GM23248 (cell line): ENCODE measurements around the gene VCAM1. TPM values are rescaled to one million over a fixed set of nuclear protein-coding genes. Genes with fewer than 3 reads are reported as not detected.

Experiments
- DNase-seq: peaks from one replicate; pipeline ENCODE4 v3.0.0-alpha.2; 2015
- H2AFZ ChIP-seq: fragments of 200-600 bp; sonication (generic); 2 replicates; pipeline ENCODE4 v1.6.1; 2016; ENCODE audit warnings: antibody characterized with exemption
- H3F3A ChIP-seq: fragments of 200-600 bp; sonication (generic); 2 replicates; pipeline ENCODE4 v1.6.1; 2016; ENCODE audit warnings: mild to moderate bottlenecking, antibody characterized with exemption, mixed run types; ENCODE audit not compliant: insufficient read depth
- H3K27ac ChIP-seq: fragments of 200-600 bp; sonication (generic); 2 replicates; pipeline ENCODE4 v1.5.1; 2016; ENCODE audit warnings: mild to moderate bottlenecking
- H3K27me3 ChIP-seq: fragments of 200-600 bp; sonication (generic); replicated peaks from 2 replicates; pipeline ENCODE4 v1.6.1; 2016; ENCODE audit warnings: mild to moderate bottlenecking; ENCODE audit not compliant: insufficient read depth
- H3K36me3 ChIP-seq: fragments of 200-600 bp; sonication (generic); 2 replicates; pipeline ENCODE4 v1.6.1; 2016; ENCODE audit warnings: low read depth, mild to moderate bottlenecking
- H3K4me1 ChIP-seq: fragments of 200-600 bp; sonication (generic); 2 replicates; pipeline ENCODE4 v1.6.1; 2016; ENCODE audit warnings: mild to moderate bottlenecking; ENCODE audit not compliant: insufficient read depth
- H3K4me2 ChIP-seq: fragments of 200-600 bp; sonication (generic); one replicate; pipeline ENCODE4 v1.6.1; 2016; ENCODE audit warnings: mild to moderate bottlenecking; ENCODE audit not compliant: unreplicated experiment
- H3K4me3 ChIP-seq: fragments of 200-600 bp; sonication (generic); 2 replicates; pipeline ENCODE4 v1.5.1; 2016; ENCODE audit warnings: mild to moderate bottlenecking
- H3K79me2 ChIP-seq: fragments of 200-600 bp; sonication (generic); 2 replicates; pipeline ENCODE4 v1.6.1; 2016; ENCODE audit warnings: mild to moderate bottlenecking; ENCODE audit not compliant: insufficient read depth
- H3K9ac ChIP-seq: fragments of 200-600 bp; sonication (generic); 2 replicates; pipeline ENCODE4 v1.6.1; 2016; ENCODE audit warnings: mild to moderate bottlenecking
- H3K9me2 ChIP-seq: fragments of 200-600 bp; sonication (generic); 2 replicates; pipeline ENCODE4 v1.6.1; 2016; ENCODE audit warnings: mixed run types, mild to moderate bottlenecking, moderate library complexity; ENCODE audit not compliant: insufficient read depth
- H3K9me3 ChIP-seq: fragments of 200-600 bp; sonication (generic); one replicate; pipeline ENCODE4 v1.6.1; 2017; ENCODE audit warnings: low read depth
- H4K20me1 ChIP-seq: fragments of 200-600 bp; sonication (generic); 2 replicates; pipeline ENCODE4 v1.6.0; 2016; ENCODE audit not compliant: insufficient read depth
- EZH2 ChIP-seq: fragments of 200-600 bp; sonication (generic); IDR thresholded peaks from 2 replicates; pipeline ENCODE4 v1.6.1; 2018; ENCODE audit warnings: antibody characterized with exemption, mild to moderate bottlenecking; ENCODE audit not compliant: insufficient read depth, poor library complexity, severe bottlenecking
- EZH2phosphoT487 ChIP-seq: fragments of 200-600 bp; sonication (generic); IDR thresholded peaks from 2 replicates; pipeline ENCODE4 v1.6.1; 2018; ENCODE audit warnings: antibody characterized with exemption, moderate library complexity, mild to moderate bottlenecking, low read depth; ENCODE audit not compliant: insufficient read depth
- WGBS, 2 experiments: methylation state at CpG; one replicate each; pipeline ENCODE4 v1.1.6; 2015 to 2017; ENCODE audit warnings: low lambda C conversion rate in 2 of 2, low coverage in 1 of 2; ENCODE audit errors: missing lambda C conversion rate in 2 of 2; 5-methylcytosine and 5-hydroxymethylcytosine counted together
- in situ Hi-C: fragments of 300-500 bp; cut with MboI; formaldehyde crosslinking; loops from 2 replicates; pipeline ENCODE4 v1.15.0; 2020
- polyA plus RNA-seq: library from polyadenylated mRNA; unstranded; fragments of >200 nt; fragmentation: Nextera tagmentation; extraction: Ambion mirVana; gene quantifications from 2 replicates; pipeline ENCODE4 v1.2.1, GENCODE V29; 2016
- total RNA-seq: library from RNA; depleted of rRNA; stranded (reverse); fragments of >200 nt; shearing (Covaris generic); gene quantifications from 2 replicates; pipeline ENCODE4 v1.2.3, GENCODE V29; 2014

Gene VCAM1
- total and polyA plus RNA-seq, 2 experiments from 2014 or later, result 3.0 to 3.8 TPM

DNA sequence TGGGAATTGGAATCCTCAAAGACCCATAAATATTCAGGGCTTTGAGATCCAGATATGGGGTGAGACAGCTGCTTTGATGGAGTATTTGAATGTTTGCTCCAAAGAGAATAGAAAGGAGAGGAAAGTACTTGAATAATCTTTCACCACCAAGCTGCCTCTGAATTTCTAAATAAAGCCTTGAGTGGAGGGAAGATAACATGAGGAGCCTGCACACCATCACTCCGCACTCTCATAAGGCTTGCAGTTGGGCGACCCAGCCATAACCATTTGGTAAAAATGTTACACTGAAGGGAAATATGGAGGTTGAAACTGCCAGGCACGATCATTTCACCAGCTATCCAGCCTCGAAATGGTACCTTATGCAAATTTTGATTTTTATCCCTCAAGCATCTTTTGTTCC lies 38.4 kb downstream of the VCAM1 start:
- Histone ChIP-seq H3K9me3 (no peaks in the 10 kb centered on the region), H2AFZ (no peak overlapping the region), H3K79me2 (no peaks in the 10 kb centered on the region), H3K9ac (no peak overlapping the region), H3F3A (no peaks in the 10 kb centered on the region), H3K27ac (no peak overlapping the region), H3K36me3 (no peaks in the 10 kb centered on the region), H4K20me1 (no peaks in the 10 kb centered on the region), H3K27me3 (no peaks in the 10 kb centered on the region), H3K4me1 (no peaks in the 10 kb centered on the region), H3K4me2 (no peak overlapping the region), H3K9me2 (no peaks in the 10 kb centered on the region), H3K4me3 (no peak overlapping the region)
- in situ Hi-C loops, result no loop called here
- TF ChIP-seq EZH2phosphoT487 (no peak), EZH2 (no peak)
- DNase-seq, result no peak
- WGBS, 2 experiments, result 74 to 80% methylated on average over 4 of the region's 4 CpGs

DNA sequence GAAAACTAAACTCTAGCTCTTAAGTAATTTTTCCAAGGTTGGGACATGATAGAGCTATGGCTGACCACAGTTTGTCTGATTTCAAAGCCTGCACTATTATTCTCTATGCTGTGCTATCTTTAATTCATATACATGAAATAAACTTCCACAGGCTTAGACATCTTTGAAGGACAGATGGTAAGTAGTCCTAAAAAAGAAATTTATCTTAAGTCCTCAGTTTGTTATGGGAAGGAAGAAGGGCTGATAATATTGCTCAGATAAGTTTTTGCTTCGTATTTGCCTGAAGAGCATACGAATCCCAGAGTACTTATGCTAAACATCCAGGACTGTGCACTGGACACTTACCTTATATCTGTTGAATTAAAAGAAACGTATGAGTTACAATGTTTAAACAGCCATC lies 39.6 kb downstream of the VCAM1 start:
- Histone ChIP-seq H3K9me3 (no peaks in the 10 kb centered on the region), H3K4me2 (no peak overlapping the region), H3K4me1 (no peaks in the 10 kb centered on the region), H3K36me3 (no peaks in the 10 kb centered on the region), H2AFZ (no peak overlapping the region), H3F3A (no peaks in the 10 kb centered on the region), H3K9me2 (no peaks in the 10 kb centered on the region), H4K20me1 (no peaks in the 10 kb centered on the region), H3K27me3 (no peaks in the 10 kb centered on the region), H3K4me3 (no peak overlapping the region), H3K27ac (no peak overlapping the region), H3K9ac (no peak overlapping the region), H3K79me2 (no peaks in the 10 kb centered on the region)
- no peak for TF ChIP-seq EZH2
- no peak for TF ChIP-seq EZH2phosphoT487
- in situ Hi-C loops, result no loop called here
- 83 to 84% methylated on average over 3 of the region's 3 CpGs for WGBS, 2 experiments
- no peak for DNase-seq

DNA sequence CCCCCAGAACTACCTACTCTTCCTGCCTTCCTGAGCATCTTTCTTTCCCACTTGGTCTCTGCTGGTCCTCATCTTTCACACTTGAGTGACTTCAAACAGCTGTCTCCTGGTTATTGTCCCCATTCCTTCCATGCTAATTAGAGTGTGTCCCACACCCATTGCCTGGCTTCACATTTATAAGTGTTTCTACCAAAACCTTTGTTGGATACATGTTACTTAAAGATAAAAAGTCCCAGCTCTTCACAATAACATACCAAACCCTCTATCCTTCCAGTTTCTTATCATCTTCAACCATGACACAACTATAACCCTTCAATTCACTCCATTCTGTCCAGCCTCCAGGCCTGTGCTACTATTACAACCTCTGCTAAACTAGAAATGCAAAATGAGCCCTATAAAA lies 41.0 kb downstream of the VCAM1 start:
- H3K27me3 ChIP-seq, result no peaks in the 10 kb centered on the region
- no peak for DNase-seq
- H3K4me3 ChIP-seq, result no peak overlapping the region
- H3F3A ChIP-seq, result no peaks in the 10 kb centered on the region
- no peak overlapping the region for H3K4me2 ChIP-seq
- H3K27ac ChIP-seq, result no peak overlapping the region
- in situ Hi-C loops, result no loop called here
- no peaks in the 10 kb centered on the region for H3K79me2 ChIP-seq
- H4K20me1 ChIP-seq, result no peaks in the 10 kb centered on the region
- H3K9me2 ChIP-seq, result no peaks in the 10 kb centered on the region
- H2AFZ ChIP-seq, result no peak overlapping the region
- no peaks in the 10 kb centered on the region for H3K9me3 ChIP-seq
- no peak for TF ChIP-seq EZH2
- TF ChIP-seq EZH2phosphoT487, result no peak
- H3K9ac ChIP-seq, result no peak overlapping the region
- H3K4me1 ChIP-seq, result no peaks in the 10 kb centered on the region
- H3K36me3 ChIP-seq, result no peaks in the 10 kb centered on the region

DNA sequence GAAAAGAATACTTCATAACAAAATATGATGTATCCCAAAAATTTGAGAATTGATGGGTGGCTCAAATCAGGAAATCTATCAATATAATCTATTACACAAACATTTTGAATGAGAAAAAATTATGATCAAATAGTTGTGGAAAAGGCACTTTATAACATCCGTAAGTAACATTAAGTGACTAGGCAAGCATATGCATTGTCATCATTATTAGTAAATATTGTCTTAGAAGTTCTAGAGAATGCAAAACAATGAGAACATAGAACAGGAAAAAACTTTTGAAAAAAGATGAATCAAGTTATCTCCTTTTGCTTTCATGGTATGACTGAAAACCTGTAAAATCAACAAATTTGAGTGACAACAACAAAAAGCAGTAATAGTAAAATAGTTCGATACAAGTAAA lies 42.9 kb downstream of the VCAM1 start:
- no peaks in the 10 kb centered on the region for H3K27me3 ChIP-seq
- WGBS, 2 experiments, result 93 to 98% methylated on average over 2 of the region's 2 CpGs
- no peak for TF ChIP-seq EZH2
- no peak for DNase-seq
- no peak overlapping the region for H3K4me3 ChIP-seq
- no peaks in the 10 kb centered on the region for H3K4me1 ChIP-seq
- in situ Hi-C loops, result no loop called here
- no peaks in the 10 kb centered on the region for H3K9me3 ChIP-seq
- H3K9me2 ChIP-seq, result no peaks in the 10 kb centered on the region
- no peak overlapping the region for H3K4me2 ChIP-seq
- no peak overlapping the region for H2AFZ ChIP-seq
- H3K9ac ChIP-seq, result no peak overlapping the region
- H3K36me3 ChIP-seq, result no peaks in the 10 kb centered on the region
- H4K20me1 ChIP-seq, result no peaks in the 10 kb centered on the region
- no peaks in the 10 kb centered on the region for H3K79me2 ChIP-seq
- no peak overlapping the region for H3K27ac ChIP-seq
- H3F3A ChIP-seq, result peaks cover 6% of the 10 kb centered on the region; the same call in 1 of the 2 replicates

DNA sequence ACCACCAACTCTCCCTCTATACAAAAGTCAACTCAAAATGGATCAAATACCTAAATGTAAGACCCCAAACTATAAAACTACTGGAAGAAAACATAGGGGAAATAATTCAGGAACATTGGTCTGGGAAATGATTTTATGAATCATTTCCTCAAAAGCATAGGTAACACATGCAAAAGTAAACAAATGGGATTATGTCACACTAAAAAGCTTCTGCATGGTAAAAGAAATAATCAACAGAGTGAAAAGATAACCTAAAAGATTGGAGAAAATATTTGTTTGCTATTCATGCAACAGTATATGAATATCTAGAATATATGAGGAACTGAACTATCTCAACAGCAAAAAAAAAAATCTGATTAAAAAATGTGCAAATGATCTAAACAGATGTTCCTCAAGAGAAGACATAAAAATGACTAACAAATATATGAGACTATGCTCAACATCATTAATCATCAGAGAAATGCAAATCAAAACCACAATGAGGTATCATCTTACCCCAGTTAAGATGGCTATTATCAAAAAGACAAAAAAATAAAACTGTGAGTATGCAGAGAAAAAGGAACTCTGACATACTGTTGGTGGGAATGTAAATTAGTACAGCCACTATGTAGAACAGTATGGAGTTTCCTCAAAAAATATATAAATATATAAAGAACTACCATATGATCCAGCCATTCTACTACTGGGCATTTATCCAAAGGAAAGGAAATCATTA lies 47.8 kb downstream of the VCAM1 start:
- peak; percentile 15 for DNase-seq
- Histone ChIP-seq H3K27ac (no peak overlapping the region), H3K4me1 (no peaks in the 10 kb centered on the region), H3K9ac (no peak overlapping the region), H3F3A (peaks cover 6% of the 10 kb centered on the region; the same call in 1 of the 2 replicates), H3K9me2 (no peaks in the 10 kb centered on the region), H3K4me2 (no peak overlapping the region), H2AFZ (no peak overlapping the region), H3K36me3 (no peaks in the 10 kb centered on the region), H4K20me1 (no peaks in the 10 kb centered on the region), H3K79me2 (no peaks in the 10 kb centered on the region), H3K27me3 (no peaks in the 10 kb centered on the region), H3K4me3 (no peak overlapping the region), H3K9me3 (no peaks in the 10 kb centered on the region)
- TF ChIP-seq EZH2phosphoT487 (no peak), EZH2 (no peak)
- in situ Hi-C loops, result no loop called here
